GM12865 (cell line): ENCODE measurements around the gene RABGAP1L.

Experiments used
- DNase-seq: peaks from one replicate; pipeline ENCODE4 v3.0.0; 2010; ENCODE audit warnings: low read depth
- H3K4me3 ChIP-seq: 2 replicates; pipeline ENCODE4 v1.5.1; 2011; ENCODE audit warnings: mild to moderate bottlenecking, low read depth, low read length, control low read depth
- CTCF ChIP-seq: IDR thresholded peaks from 2 replicates; pipeline ENCODE4 v1.5.1; 2011; ENCODE audit warnings: low read length, control low read depth, low read depth, inconsistent platforms; ENCODE audit not compliant: insufficient read depth; ENCODE audit errors: missing control alignments

Gene RABGAP1L

GRCh38 chr1:174991473-174991872 is 832.2 kb downstream of the RABGAP1L start:
- no peak overlapping the region for H3K4me3 ChIP-seq
- no peak for TF ChIP-seq CTCF
- no peak for DNase-seq

GRCh38 chr1:174995121-174995520 is 835.8 kb downstream of the RABGAP1L start:
- no peak overlapping the region for H3K4me3 ChIP-seq
- TF ChIP-seq CTCF = no peak
- no peak for DNase-seq

- H3K4me3 ChIP-seq = no peak overlapping the region
- no peak for DNase-seq
- TF ChIP-seq CTCF = no peak
These were observed 836.6 kb downstream of the RABGAP1L start for GRCh38 chr1:174995916-174996315.

GRCh38 chr1:174996476-174996875 is 837.2 kb downstream of the RABGAP1L start:
- no peak for DNase-seq
- no peak overlapping the region for H3K4me3 ChIP-seq
- TF ChIP-seq CTCF = no peak

- TF ChIP-seq CTCF = no peak
- DNase-seq = no peak
- H3K4me3 ChIP-seq = no peak overlapping the region
These were observed 837.7 kb downstream of the RABGAP1L start for GRCh38 chr1:174997041-174997440.

GRCh38 chr1:174998569-174999215 is 839.4 kb downstream of the RABGAP1L start:
- peak; percentile 74 for TF ChIP-seq CTCF
- peak overlapping the region; percentile 90 for H3K4me3 ChIP-seq
- DNase-seq = peak; percentile 85
